ENCODE data around the gene NR1H3.
"Not testable (repeated sequence)": the region's sequence is repeated elsewhere in the genome, so short reads cannot be mapped to it uniquely, and the experiment has no call there.

Gene NR1H3

GRCh38 chr11:47257517-47258316 is at the start of gene NR1H3:
Gene NR1H3, plus strand, starts transcription at chr11:47257996. Its CDS starts 1,221 bp downstream, at chr11:47259217.
- no peak for DNase-seq (ENCODE audit: low read depth in 2 of 2)

- DNase-seq (ENCODE audit: low read depth in 2 of 2) = not testable (repeated sequence)
These were observed 49.7 kb upstream of the NR1H3 start for GRCh38 chr11:47208008-47208552.

GRCh38 chr11:47208628-47209027 is 49.2 kb upstream of the NR1H3 start:
- DNase-seq (ENCODE audit: low read depth in 2 of 2) = no peak

- DNase-seq (ENCODE audit: low read depth in 2 of 2) = no peak
These were observed 44.9 kb upstream of the NR1H3 start for GRCh38 chr11:47212938-47213337.

GRCh38 chr11:47213950-47214565 is 43.7 kb upstream of the NR1H3 start:
- DNase-seq (ENCODE audit: low read depth in 2 of 2) = peak; percentile 59 to 72

- DNase-seq (ENCODE audit: low read depth in 2 of 2) = no peak
These were observed 42.4 kb upstream of the NR1H3 start for GRCh38 chr11:47215366-47215910.

- peak; percentile 31 to 37 for DNase-seq (ENCODE audit: low read depth in 2 of 2)
These were observed 41.5 kb upstream of the NR1H3 start for GRCh38 chr11:47216121-47216798.

GRCh38 chr11:47220401-47220821 is 37.4 kb upstream of the NR1H3 start:
- DNase-seq (ENCODE audit: low read depth in 2 of 2) = no peak

- DNase-seq (ENCODE audit: low read depth in 2 of 2) = no peak
These were observed 35.1 kb upstream of the NR1H3 start for GRCh38 chr11:47222696-47223095.

GRCh38 chr11:47225552-47226400 is 32.0 kb upstream of the NR1H3 start:
- DNase-seq (ENCODE audit: low read depth in 2 of 2) = no peak

DNA sequence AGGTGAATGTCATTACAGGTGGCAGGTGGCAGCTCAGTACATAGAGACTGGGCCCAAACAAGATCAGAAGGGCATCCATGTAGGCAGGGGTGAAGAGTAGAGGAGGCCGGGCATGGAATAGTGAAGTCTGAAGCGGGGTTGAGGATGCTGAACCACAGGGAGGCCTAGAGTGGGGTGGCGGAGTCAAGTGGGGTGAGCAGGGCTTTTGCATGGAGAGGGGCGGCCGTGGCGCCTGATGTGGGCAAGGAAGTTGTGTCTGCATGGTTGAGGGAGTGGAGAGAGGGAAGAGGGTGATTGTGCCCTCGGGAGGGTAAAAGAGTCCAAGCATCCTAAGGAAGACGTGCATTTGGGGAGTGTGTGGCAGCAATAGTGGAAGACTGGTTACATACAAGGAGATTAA is 28.6 kb upstream of the NR1H3 start:
- no peak for DNase-seq (ENCODE audit: low read depth in 2 of 2)

- DNase-seq (ENCODE audit: low read depth in 2 of 2) = no peak
These were observed 24.7 kb upstream of the NR1H3 start for GRCh38 chr11:47233051-47233450.

DNA sequence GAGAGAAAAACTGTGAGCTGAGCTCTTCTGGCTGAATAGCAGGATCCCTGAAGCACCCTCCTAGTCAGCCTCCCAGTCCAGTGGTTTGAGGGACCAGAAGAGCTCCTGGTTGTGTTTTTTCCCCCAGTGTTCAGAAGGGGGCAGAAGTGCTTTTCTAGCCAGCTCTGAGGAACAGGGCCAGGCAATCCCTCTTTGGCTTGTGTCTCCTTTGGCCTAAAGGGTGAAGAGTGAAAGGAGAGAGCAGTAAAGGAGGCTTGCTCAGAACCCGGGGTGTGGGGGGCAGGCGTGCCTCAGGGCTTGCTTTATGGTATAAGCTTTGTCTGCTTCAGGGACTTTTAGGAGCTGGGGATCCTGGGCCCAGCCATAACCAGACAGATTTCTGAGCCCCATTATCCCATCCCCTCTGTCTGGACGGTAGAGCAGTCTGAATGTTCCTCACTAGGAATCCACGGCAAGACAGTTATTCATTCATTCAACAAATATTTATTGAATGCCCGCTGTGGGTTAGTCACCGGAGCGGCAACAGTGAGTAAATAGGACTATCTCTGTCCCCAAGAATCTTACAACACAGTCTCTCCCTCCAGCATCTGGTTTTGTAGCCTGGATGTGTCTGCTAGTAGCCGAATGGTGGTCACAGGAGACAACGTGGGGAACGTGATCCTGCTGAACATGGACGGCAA is 23.7 kb upstream of the NR1H3 start:
- DNase-seq (ENCODE audit: low read depth in 2 of 2) = no peak

- DNase-seq (ENCODE audit: low read depth in 2 of 2) = peak in 1 of 2 donors; percentile 28
These were observed 23.1 kb upstream of the NR1H3 start for GRCh38 chr11:47234669-47235100.

GRCh38 chr11:47235163-47235562 is 22.6 kb upstream of the NR1H3 start:
- DNase-seq (ENCODE audit: low read depth in 2 of 2) = no peak

DNA sequence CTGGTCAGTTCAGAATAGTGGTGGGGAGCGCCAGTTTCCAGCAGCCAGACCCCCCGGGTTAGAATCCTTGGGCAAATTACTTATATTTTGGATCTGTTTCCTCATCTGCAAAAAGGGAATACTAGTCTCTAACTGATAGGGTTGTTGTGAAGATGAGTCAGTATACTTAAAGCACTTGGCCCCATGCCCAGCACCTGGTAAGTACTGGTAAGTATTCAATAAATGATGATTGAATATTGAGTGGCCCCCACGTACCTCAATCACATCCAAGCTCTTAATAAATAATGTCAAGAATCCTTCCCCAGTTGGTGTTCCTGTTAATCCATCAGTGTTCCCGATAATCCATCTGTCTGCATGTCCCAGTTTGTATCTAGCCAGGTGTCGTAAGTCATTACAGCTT is 21.3 kb upstream of the NR1H3 start:
- no peak for DNase-seq (ENCODE audit: low read depth in 2 of 2)

DNA sequence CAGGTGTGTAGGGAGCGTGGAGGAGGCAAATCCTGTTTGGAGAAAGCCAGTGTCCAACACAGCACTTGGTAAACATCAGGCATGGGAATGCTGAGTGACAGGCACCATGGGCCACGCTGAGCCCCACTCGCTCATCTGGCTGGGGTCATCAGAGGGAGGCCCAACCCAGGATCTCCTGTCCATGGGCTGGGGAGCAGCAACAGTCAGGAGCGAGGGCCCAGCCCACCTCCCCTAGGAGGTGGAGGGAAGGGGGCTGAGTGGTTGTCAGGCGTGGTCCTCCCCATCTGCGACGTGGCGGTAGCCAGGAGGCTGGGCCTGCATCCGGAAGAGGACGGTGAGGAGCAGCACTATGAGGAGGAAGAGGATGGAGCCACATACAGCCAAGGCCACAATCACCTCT is 17.9 kb upstream of the NR1H3 start:
- DNase-seq (ENCODE audit: low read depth in 2 of 2) = no peak

GRCh38 chr11:47241841-47242301 is 15.9 kb upstream of the NR1H3 start:
- no peak for DNase-seq (ENCODE audit: low read depth in 2 of 2)

- no peak for DNase-seq (ENCODE audit: low read depth in 2 of 2)
These were observed 15.1 kb upstream of the NR1H3 start for GRCh38 chr11:47242596-47243192.

DNA sequence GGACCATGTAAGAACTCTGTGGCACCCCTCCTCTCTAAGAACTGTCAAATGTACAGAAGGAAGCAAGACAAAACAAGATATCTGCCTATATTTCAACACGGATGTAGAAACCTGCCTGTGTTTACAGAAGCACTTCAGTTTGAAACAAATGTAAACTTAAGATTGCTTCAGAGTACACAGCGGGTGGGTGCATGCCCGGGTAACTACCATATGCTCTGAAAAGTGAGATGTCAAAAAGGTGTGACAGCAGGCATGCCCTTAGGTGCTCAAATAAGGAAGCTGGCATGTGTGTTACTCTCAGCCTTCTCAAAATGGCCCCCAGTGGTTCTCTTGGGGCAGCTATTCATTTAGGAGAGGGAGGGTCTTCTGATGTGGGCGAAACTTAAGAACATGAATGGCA is 14.3 kb upstream of the NR1H3 start:
- no peak for DNase-seq (ENCODE audit: low read depth in 2 of 2)

Data from stimulated activated CD8-positive, alpha-beta memory T cell treated with anti-CD3 and anti-CD28 coated beads, Interleukin-2, amount 100 ng/mL, for 1 hour (primary cell).